Testis (tissue), 3 donors: ENCODE data around the gene ILKAP. TPM values are rescaled to one million over a fixed set of nuclear protein-coding genes. Genes with fewer than 3 reads are reported as not detected.
A peak's percentile ranks its signal among the peaks of the same experiment; 100 is the strongest.

ENCODE experiments used
- DNase-seq: peaks from one replicate; pipeline ENCODE4 v3.0.0-alpha.2; 2019
- H3K27ac ChIP-seq, 2 donors: fragments of 200-600 bp; sonication (generic); one replicate each; pipeline ENCODE4 v1.5.1; 2019
- H3K27me3 ChIP-seq: fragments of 200-600 bp; sonication (generic); one replicate; pipeline ENCODE4 v1.5.1; 2019
- H3K36me3 ChIP-seq: fragments of 200-600 bp; sonication (generic); one replicate; pipeline ENCODE4 v1.5.1; 2017; ENCODE audit warnings: low read depth; ENCODE audit errors: missing control alignments
- H3K4me1 ChIP-seq: fragments of 200-600 bp; sonication (generic); one replicate; pipeline ENCODE4 v1.5.1; 2019
- H3K4me3 ChIP-seq, 2 donors: fragments of 200-600 bp; sonication (generic); one replicate each; pipeline ENCODE4 v1.5.1; 2017 to 2019
- H3K9me3 ChIP-seq: fragments of 200-600 bp; sonication (generic); one replicate; pipeline ENCODE4 v1.5.1; 2017
- POLR2A ChIP-seq: fragments of 450-650 bp; IDR thresholded peaks from one replicate; pipeline ENCODE4 v1.6.1; 2017; ENCODE audit warnings: antibody characterized with exemption, mild to moderate bottlenecking, moderate library complexity
- WGBS, 2 donors: methylation state at CpG; one replicate each; pipeline ENCODE4 v1.1.5; 2018; 5-methylcytosine and 5-hydroxymethylcytosine counted together
- intact Hi-C: fragments of 100-400 bp; cut with DNase I; formaldehyde crosslinking; loops from one replicate; pipeline ENCODE4 v1.15.1; 2023; ENCODE audit warnings: low total_unique reads
- polyA plus RNA-seq: library from polyadenylated mRNA; stranded (reverse); fragments of 350-450 nt; fragmentation: Illumina TruSeq; extraction: RNeasy Lipid Tissue Mini Kit (QIAGEN cat#74804); gene quantifications from one replicate; pipeline ENCODE4 v1.2.3, GENCODE V29; 2014; ENCODE audit warnings: low read depth, low replicate concordance; ENCODE audit not compliant: insufficient read depth
- total RNA-seq, 2 donors: library from RNA; depleted of rRNA; stranded (reverse); fragments of >200 nt; gene quantifications; one replicate each; pipeline ENCODE4 v1.2.3, GENCODE V29; 2016
- TF ChIP-seq, protein P1 (sequence below), 3 experiments: fragments of 450-650 bp in 2 of 3; fragments of 200-600 bp in 1 of 3; sonication (generic) in 1 of 3; IDR thresholded peaks; one replicate each; pipeline ENCODE4 v1.5.1; 2016 to 2019; ENCODE audit warnings: antibody characterized with exemption in 3 of 3, mild to moderate bottlenecking in 2 of 3, moderate library complexity in 1 of 3

ILKAP gene
- total and polyA plus RNA-seq, 3 donors from 2014 or later, result 44.8 to 65.3 (median 59.8) TPM

DNA sequence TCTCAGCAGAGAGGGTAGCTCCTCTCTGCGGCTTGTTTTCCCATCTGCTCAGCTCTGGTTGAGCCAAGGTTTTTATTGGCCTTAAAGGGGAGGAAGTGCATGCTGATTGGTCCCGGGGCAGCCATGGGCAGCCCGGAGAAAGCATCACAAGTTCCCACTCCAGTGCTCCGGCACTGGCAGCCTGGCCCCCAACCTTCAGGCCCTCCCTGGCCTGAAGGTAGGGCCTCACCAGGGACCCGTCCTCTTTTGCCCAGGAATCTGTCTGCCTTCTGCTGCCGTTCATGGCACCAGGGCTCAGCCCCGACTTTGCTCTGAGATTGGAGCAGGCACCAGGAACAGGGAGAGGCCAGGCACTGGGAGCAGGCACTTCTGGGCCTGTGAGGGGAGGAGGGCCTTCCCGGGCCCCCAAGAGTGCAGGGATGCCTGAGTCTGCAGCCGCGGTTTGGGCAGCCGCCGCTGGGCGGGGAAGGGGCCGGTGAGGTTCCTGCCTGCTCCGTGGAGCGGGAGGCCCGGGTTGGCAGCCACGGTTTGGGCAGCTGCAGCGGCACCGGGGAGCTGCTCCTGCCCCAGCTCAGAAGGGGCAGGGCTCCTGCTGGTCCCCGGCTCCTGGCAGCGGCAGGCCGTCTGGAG lies 17.5 kb upstream of the ILKAP start:
- WGBS, 2 donors, result 27 to 56% methylated on average over 6 to 23 of the region's 23 CpGs
- Histone ChIP-seq H3K27me3 (no peaks in the 10 kb centered on the region), H3K4me1 (no peaks in the 10 kb centered on the region), H3K27ac (no peak overlapping the region), H3K36me3 (no peaks in the 10 kb centered on the region), H3K9me3 (no peaks in the 10 kb centered on the region), H3K4me3 (peak overlapping the region in 1 of 2 donors; percentile 22)
- intact Hi-C loops, result no loop called here
- no peak for DNase-seq
- TF ChIP-seq POLR2A, result no peak
- TF ChIP-seq, protein P1, sequence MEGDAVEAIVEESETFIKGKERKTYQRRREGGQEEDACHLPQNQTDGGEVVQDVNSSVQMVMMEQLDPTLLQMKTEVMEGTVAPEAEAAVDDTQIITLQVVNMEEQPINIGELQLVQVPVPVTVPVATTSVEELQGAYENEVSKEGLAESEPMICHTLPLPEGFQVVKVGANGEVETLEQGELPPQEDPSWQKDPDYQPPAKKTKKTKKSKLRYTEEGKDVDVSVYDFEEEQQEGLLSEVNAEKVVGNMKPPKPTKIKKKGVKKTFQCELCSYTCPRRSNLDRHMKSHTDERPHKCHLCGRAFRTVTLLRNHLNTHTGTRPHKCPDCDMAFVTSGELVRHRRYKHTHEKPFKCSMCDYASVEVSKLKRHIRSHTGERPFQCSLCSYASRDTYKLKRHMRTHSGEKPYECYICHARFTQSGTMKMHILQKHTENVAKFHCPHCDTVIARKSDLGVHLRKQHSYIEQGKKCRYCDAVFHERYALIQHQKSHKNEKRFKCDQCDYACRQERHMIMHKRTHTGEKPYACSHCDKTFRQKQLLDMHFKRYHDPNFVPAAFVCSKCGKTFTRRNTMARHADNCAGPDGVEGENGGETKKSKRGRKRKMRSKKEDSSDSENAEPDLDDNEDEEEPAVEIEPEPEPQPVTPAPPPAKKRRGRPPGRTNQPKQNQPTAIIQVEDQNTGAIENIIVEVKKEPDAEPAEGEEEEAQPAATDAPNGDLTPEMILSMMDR (IDR thresholded peaks at IDR 0.05), result no peak

DNA sequence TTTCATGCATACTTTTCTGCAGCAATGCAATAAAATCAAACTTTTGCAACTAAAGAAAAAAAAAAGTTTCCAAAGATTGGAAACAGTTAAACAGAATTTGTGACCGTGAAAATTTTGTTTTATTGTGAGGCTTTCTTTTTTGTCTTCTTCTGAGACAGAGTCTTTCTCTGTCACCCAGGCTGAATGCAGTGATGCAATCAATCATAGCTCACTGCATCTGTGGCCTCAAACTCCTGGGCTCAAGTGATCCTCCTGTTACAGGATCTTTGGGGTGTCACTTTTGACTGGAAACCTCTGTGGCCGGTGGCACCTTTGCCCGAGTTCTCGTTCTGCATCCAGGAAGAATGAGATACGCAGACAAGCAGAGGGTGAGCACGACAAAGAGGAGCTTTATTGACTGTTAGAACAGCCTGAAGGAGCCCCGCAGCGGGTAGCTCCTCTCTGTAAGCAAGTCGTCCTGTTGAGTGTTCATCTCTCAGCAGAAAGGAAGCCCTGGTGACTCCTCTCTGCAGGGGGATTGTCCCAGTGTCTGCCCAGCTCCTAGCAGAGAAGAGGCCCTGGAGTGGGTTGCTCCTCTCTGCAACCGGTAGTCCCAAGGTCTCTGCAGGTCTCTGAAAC lies 16.9 kb upstream of the ILKAP start:
- Histone ChIP-seq H3K27ac (no peak overlapping the region), H3K4me1 (no peaks in the 10 kb centered on the region)
- intact Hi-C loops, result no loop called here

DNA sequence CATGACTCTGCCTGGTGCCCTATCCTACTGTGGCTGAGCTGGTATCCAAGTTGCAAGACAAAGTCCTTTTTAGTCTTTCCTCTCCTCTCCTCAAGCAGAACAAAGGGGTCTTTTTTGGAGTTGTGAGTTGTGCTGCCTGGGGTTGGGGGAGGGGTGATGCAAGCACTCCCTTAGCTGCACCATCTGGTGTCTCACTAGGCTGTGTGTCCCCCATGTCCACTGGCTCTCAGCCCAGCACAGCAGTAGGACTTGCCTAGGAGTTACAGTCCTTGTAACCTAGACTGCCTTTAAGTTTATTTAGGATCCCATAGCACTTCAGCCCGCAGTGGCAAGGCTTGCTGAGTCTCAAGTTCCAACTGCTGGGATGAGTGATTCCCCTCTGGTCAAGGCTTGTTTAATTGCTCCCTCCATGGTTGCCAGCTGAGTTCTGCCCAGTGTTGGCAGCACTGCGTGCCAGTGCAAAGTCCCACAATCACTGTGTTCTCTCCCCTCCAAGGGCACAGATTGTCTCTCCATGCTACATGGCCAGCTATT lies 13.2 kb upstream of the ILKAP start:
- H3K9me3 ChIP-seq, result no peaks in the 10 kb centered on the region
- no peak for TF ChIP-seq POLR2A
- TF ChIP-seq, protein P1 (IDR thresholded peaks at IDR 0.05), result no peak
- DNase-seq, result no peak
- intact Hi-C loops, result no loop called here
- no peak overlapping the region for H3K27ac ChIP-seq
- 81 to 92% methylated on average over 2 of the region's 2 CpGs for WGBS, 2 donors
- no peaks in the 10 kb centered on the region for H3K27me3 ChIP-seq
- H3K4me1 ChIP-seq, result no peaks in the 10 kb centered on the region
- H3K4me3 ChIP-seq, result no peak overlapping the region
- H3K36me3 ChIP-seq, result no peaks in the 10 kb centered on the region

More for the DNA sequence above, 16.9 kb upstream of the ILKAP start:
- WGBS, 2 donors, result 35 to 64% methylated on average over 9 to 10 of the region's 10 CpGs
- Histone ChIP-seq H3K9me3 (no peaks in the 10 kb centered on the region), H3K27me3 (no peaks in the 10 kb centered on the region), H3K36me3 (no peaks in the 10 kb centered on the region), H3K4me3 (no peak overlapping the region)
- TF ChIP-seq, protein P1 (IDR thresholded peaks at IDR 0.05), result no peak
- TF ChIP-seq POLR2A, result no peak
- DNase-seq, result no peak

DNA sequence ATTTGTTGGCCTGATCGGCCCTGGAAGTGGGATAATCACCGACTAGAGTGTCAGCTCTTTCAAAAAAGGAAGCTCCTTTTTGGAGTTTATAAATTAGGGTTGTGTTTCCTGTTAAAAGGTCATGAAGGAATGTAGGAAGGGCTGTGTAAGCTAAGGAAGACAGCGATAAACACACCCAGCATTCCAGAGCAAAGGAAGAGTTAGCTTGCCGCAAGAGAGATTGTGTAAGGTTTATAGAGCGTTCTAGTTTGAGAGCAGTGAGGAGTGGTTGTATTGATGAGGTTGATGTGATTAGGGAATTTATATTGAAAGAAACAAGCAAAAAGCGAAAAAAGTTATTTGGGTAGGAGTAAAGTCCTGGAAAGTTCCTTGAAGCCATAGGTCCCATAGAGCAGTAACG lies 3.5 kb upstream of the ILKAP start:
- Histone ChIP-seq H3K4me3 (no peak overlapping the region), H3K9me3 (no peaks in the 10 kb centered on the region), H3K27me3 (no peaks in the 10 kb centered on the region), H3K27ac (no peak overlapping the region), H3K36me3 (no peaks in the 10 kb centered on the region), H3K4me1 (peaks cover 5% of the 10 kb centered on the region)
- 73 to 77% methylated on average over 7 of the region's 7 CpGs for WGBS, 2 donors
- TF ChIP-seq, protein P1 (IDR thresholded peaks at IDR 0.05), result no peak
- no peak for TF ChIP-seq POLR2A
- intact Hi-C loops, result no loop called here
- DNase-seq, result no peak
